Measurements from ENCODE around the gene TNS1. TPM values are rescaled to one million over a fixed set of nuclear protein-coding genes. Genes with fewer than 3 reads are reported as not detected.

The TNS1 gene
- total RNA-seq, 2 experiments from 2014 or later, result 0.92 to 0.97 TPM

DNA sequence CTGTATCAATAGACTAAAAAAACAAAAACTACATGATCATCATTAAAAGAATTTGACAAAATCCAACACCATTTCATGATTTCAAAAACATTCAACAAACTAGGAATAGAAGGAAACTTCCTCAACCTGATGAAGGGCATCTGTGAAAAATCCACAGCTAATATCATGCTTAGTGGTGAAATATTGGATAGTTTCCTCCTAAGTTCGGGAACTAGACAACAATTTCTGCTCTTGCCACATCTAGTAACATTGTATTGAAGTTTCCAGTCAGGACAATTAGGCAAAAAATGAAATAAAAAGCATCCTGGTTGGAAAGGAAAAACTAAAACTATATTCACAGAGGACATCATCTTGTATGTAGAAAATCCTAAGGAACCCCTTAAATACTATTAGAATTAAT lies 34.8 kb downstream of the TNS1 start:
- Mint-ChIP-seq H3K9me3 (peaks cover 3% of the 10 kb centered on the region), H3K4me1 (ENCODE audit: low read depth) (no peaks in the 10 kb centered on the region), H3K36me3 (no peaks in the 10 kb centered on the region), H3K4me3 (no peak overlapping the region), H3K27ac (no peak overlapping the region), H3K27me3 (peaks cover 15% of the 10 kb centered on the region)
- POLR2A ChIA-PET, result no interaction called here
- CTCF ChIA-PET, result no interaction called here
- intact Hi-C loops (cut with micrococcal nuclease), result no loop called here
- DNase-seq, result no peak

DNA sequence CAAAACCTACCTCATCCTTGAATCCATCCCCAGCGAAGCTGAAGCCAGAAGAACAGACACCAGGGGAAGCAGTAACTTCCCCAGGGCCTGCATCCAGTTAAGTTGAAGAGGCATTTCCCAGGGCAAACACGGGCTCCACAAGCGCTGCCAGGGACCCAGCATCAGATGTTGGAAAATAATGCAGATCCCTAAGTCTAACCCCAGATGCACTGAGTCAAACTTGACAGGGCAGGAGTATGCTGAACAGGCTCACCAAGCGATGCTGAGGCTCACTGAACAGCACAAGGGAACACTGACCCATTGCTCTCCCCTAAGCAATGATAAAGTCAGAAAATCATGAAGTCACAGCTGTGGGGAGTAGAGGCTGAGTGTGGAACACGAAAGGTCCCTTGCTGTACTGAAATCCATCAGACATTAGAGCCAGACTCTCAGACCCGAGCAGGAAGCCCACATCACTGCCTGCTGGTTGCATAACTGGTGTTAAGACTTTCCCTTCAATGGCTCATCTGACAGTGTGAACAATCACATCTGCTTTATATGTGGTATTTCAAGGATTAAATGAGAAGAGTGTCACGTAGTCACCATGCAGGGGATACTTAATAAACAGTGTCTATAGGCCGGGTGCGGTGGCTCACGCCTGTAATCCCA lies 36.2 kb downstream of the TNS1 start:
- intact Hi-C loops (cut with micrococcal nuclease), result no loop called here
- peaks cover 3% of the 10 kb centered on the region for H3K9me3 Mint-ChIP-seq
- no peak for DNase-seq
- no peak overlapping the region for H3K4me3 Mint-ChIP-seq
- H3K27ac Mint-ChIP-seq, result no peak overlapping the region
- no peaks in the 10 kb centered on the region for H3K4me1 Mint-ChIP-seq (ENCODE audit: low read depth)
- peaks cover 15% of the 10 kb centered on the region for H3K27me3 Mint-ChIP-seq
- POLR2A ChIA-PET, result no interaction called here
- CTCF ChIA-PET, result no interaction called here
- no peaks in the 10 kb centered on the region for H3K36me3 Mint-ChIP-seq

DNA sequence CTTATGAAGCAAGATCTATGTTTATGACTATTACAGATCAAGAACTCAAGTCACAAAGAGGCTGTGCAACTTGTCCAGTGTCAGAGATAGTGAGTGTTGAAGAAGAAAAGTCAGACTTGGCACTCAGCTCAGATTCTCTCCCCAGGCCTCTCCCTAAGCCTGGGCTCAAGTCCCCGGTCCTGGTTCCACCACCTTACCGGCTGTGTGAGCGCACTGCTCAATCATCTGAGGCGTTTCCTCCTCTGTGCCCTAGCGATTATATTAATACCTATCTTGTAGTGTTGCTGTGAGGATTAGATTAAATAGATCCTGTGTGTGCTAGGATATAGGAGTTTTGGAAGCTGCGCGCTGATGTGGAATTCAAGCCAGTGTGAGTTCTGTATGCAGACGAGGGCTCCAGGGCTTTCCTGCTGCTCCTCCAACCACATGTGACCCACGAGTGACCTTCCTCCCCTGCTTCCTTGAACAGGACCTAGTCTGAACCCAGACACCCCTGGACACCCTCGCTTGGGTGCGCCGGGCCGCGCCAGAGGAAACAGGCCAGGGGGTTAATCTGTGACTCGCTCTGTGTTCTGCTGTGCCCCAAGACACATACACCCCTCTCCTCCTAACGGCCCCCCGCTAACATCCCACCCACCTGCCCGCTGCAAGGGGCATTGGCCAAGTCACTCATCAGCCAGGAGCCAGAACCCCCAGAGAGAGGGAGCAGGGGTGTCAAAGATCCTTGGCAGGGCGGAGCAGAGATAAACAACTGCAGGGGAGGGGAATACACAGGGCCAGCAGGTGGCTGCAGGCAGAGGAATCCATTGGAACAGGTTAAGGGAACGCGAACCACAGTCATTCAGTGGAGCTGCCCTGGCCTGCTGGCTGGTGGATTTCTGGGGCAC lies 38.3 kb downstream of the TNS1 start:
- Mint-ChIP-seq H3K4me1 (ENCODE audit: low read depth) (no peaks in the 10 kb centered on the region), H3K9me3 (no peaks in the 10 kb centered on the region), H3K27ac (no peak overlapping the region), H3K36me3 (no peaks in the 10 kb centered on the region), H3K4me3 (no peak overlapping the region), H3K27me3 (peaks cover 9% of the 10 kb centered on the region)
- POLR2A ChIA-PET, result no interaction called here
- intact Hi-C loops (cut with micrococcal nuclease), result no loop called here
- DNase-seq, result no peak
- CTCF ChIA-PET, result interaction anchor here (0.6 to 1.2 kb wide), 2 partner anchors 23 to 167 kb away, joined by 3 to 4 read pairs; no protein-coding TSS in a partner anchor

DNA sequence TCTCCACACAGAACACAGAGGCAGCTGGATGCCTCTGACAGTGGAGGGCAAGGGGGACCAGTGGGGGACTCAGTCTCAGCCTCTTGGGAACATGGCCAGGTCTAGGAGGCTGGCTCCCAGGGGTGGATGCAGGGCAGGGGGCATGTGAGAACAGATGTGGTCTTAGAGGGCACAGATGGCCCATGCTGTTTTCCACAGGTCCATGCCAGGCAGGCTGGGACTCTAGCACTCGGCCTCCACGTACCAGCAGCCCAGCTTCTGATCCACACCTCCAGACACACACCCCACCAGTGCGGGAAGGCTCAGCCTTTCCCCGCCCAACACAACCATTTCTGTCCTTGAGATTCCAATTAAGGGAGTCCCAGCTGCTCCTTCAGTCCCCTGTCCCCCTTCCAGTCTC lies 42.4 kb downstream of the TNS1 start:
- ChIA-PET POLR2A (interaction anchor here (1.0 kb wide), 1 partner anchor 9 kb away, joined by 4 read pairs; no protein-coding TSS in a partner anchor), CTCF (interaction anchor here (1.6 kb wide), 1 partner anchor 171 kb away, joined by 4 read pairs; no protein-coding TSS in a partner anchor)
- intact Hi-C loops (cut with micrococcal nuclease), result no loop called here
- no peak for DNase-seq
- Mint-ChIP-seq H3K4me3 (no peak overlapping the region), H3K36me3 (no peaks in the 10 kb centered on the region), H3K4me1 (ENCODE audit: low read depth) (no peaks in the 10 kb centered on the region), H3K27me3 (peaks cover 9% of the 10 kb centered on the region), H3K9me3 (no peaks in the 10 kb centered on the region), H3K27ac (no peak overlapping the region)

DNA sequence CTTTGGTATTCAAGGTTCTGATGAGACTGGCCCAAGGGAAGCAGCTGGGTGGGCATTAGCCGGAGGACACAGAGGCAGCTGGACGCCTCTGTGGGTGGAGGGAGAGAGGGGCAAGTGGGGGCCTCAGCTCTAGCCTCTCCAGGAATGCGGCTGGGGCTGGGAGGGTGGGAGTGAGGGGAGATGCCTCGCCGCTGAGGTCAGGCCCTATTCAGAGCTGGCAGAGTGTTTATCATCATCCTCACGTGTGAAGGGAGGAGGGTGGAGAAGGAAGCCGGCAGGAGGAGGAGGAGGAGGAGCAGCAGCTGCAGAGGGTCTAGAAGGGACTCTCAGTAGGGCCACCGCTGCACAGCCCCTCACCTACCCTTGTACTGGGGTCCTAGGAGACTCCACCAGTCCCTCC lies 43.1 kb downstream of the TNS1 start:
- H3K9me3 Mint-ChIP-seq, result no peaks in the 10 kb centered on the region
- intact Hi-C loops (cut with micrococcal nuclease), result no loop called here
- no peaks in the 10 kb centered on the region for H3K4me1 Mint-ChIP-seq (ENCODE audit: low read depth)
- H3K27me3 Mint-ChIP-seq, result peaks cover 5% of the 10 kb centered on the region
- no peak overlapping the region for H3K4me3 Mint-ChIP-seq
- CTCF ChIA-PET, result no interaction called here
- POLR2A ChIA-PET, result interaction anchor here (1.0 kb wide), 1 partner anchor 9 kb away, joined by 4 read pairs; no protein-coding TSS in a partner anchor
- no peak overlapping the region for H3K27ac Mint-ChIP-seq
- DNase-seq, result no peak
- H3K36me3 Mint-ChIP-seq, result no peaks in the 10 kb centered on the region

DNA sequence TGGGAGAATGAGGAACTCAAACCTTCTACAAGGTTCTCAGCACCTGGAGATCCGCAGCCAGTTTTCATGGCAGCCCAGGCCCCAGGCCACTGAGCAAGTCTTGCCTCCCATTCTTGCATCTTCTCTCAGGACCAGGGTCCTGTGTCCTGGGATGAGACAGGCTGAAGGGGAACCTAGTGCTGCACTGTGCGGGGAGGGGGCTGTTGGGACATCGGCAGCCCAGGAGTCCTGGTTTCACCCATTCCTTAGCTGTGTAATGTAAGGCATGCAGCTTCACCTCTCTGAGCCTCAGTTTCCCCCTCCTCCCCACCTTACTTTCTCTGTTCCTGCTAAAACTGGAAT lies 43.9 kb downstream of the TNS1 start:
- H3K36me3 Mint-ChIP-seq, result no peaks in the 10 kb centered on the region
- intact Hi-C loops (cut with micrococcal nuclease), result no loop called here
- H3K4me3 Mint-ChIP-seq, result no peak overlapping the region
- ChIA-PET CTCF (no interaction called here), POLR2A (no interaction called here)
- no peak for DNase-seq
- H3K27me3 Mint-ChIP-seq, result peaks cover 8% of the 10 kb centered on the region
- no peaks in the 10 kb centered on the region for H3K9me3 Mint-ChIP-seq
- no peaks in the 10 kb centered on the region for H3K4me1 Mint-ChIP-seq (ENCODE audit: low read depth)
- H3K27ac Mint-ChIP-seq, result no peak overlapping the region

DNA sequence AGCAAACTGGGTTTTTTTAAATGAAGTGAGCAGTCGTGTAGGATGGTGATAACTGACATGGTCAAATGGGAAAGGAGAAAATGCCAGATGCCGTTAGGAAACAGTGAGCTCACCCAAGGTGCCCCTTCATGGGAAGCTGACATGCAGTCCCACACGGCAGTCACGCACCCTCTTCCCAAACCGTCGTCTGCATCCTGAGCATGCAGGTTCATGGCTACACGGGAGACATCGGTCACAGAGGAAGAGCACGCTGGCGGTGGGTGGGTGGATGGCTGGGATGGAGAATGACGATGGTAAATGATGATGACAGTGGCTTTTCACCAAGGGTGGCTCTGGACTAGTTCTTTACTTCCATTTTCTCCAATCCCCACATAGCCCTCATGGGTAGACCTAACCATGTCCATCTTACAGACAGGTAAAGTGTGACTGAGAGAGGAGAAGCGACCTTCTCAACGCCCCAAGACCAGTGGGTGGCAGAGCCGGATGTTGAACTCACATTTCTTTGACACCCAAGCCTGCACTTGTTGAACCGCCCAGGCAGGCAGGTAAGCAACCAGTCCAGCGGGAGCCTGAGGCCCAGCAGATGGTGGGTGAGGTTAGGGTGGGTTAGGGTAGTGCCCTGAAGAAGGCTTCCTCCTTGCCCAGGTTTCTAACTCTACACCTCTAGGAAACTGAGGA lies 44.5 kb downstream of the TNS1 start:
- no peaks in the 10 kb centered on the region for H3K9me3 Mint-ChIP-seq
- H3K27ac Mint-ChIP-seq, result no peak overlapping the region
- ChIA-PET CTCF (no interaction called here), POLR2A (no interaction called here)
- no peak for DNase-seq
- intact Hi-C loops (cut with micrococcal nuclease), result no loop called here
- no peak overlapping the region for H3K4me3 Mint-ChIP-seq
- H3K27me3 Mint-ChIP-seq, result peaks cover 8% of the 10 kb centered on the region
- H3K36me3 Mint-ChIP-seq, result no peaks in the 10 kb centered on the region
- H3K4me1 Mint-ChIP-seq (ENCODE audit: low read depth), result no peaks in the 10 kb centered on the region

DNA sequence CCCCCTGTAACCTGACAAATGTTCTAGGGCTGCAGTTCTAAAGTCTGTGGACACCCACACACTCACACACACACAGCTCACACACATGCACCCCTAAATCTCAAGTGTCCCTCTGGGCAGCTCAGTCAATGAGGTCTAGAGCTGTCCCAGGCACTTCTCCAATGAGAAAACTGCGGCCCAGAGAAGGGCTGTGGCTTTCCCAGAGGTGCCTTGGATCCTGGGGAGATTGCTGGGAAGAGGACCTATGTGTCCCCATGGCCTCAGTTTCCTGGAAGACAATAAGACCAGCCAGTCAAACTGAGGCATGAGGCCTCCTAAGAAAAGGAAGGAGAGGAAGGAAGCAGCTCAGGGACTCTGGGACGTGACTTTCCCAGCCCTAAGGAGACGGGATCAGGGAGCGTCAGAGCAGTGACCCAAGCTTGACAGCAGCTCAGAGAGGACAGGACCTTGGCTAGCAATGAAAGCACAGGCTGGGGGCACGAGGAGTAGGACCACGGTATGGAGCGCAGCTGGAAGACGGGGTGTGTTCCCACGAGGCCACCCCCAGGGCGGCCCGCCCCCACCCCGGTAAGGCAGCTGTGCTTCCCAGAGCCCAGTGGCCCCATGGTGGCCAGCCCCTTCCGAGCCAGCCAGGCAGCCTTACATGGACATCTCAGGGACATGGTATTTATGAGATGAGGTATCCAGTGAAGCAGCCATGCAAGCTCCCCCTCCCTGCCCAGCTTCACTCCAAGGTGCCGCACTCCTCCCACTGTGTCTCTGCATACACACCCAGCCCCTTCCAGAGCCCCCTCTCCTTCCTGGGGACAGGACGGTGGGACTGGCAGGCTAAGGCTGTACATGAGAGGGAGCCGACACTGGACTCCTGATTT lies 46.0 kb downstream of the TNS1 start:
- Mint-ChIP-seq H3K4me3 (no peak overlapping the region), H3K27me3 (peaks cover 8% of the 10 kb centered on the region), H3K36me3 (no peaks in the 10 kb centered on the region), H3K4me1 (ENCODE audit: low read depth) (no peaks in the 10 kb centered on the region), H3K9me3 (no peaks in the 10 kb centered on the region), H3K27ac (no peak overlapping the region)
- no peak for DNase-seq
- POLR2A ChIA-PET, result no interaction called here
- intact Hi-C loops (cut with micrococcal nuclease), result no loop called here
- CTCF ChIA-PET, result no interaction called here

DNA sequence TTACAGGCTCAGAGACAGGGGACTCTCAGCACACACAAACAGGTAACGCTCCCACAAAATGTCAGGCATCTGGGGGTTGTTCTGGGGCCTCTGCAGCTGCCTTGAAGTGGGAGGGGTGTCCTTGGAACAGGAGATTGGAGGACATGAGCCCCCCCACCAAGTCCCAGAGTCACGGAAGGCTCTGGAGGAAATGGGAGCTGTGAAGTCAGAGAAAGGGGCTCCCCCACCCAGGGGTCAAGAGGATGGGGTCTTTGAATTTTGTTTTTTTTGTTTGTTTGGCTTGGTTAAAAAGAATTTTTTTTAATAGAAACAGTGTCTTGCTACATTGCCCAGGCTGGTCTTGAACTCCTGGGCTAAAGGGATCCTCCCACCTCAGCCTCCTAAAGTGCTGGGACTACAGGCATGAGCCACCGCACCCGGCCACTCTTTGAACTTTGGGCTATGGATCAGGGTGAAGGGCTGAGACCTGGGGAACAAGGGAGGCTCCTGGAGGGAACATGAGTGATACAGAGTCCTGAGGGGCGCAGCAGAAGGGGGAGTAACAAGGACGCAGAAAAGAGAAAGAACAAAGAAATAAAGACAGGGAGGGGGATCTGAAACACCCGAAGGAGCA lies 46.8 kb downstream of the TNS1 start:
- Mint-ChIP-seq H3K4me3 (no peak overlapping the region), H3K27ac (no peak overlapping the region), H3K4me1 (ENCODE audit: low read depth) (no peaks in the 10 kb centered on the region), H3K27me3 (peaks cover 8% of the 10 kb centered on the region), H3K9me3 (no peaks in the 10 kb centered on the region), H3K36me3 (no peaks in the 10 kb centered on the region)
- DNase-seq, result no peak
- ChIA-PET CTCF (no interaction called here), POLR2A (no interaction called here)
- intact Hi-C loops (cut with micrococcal nuclease), result no loop called here

DNA sequence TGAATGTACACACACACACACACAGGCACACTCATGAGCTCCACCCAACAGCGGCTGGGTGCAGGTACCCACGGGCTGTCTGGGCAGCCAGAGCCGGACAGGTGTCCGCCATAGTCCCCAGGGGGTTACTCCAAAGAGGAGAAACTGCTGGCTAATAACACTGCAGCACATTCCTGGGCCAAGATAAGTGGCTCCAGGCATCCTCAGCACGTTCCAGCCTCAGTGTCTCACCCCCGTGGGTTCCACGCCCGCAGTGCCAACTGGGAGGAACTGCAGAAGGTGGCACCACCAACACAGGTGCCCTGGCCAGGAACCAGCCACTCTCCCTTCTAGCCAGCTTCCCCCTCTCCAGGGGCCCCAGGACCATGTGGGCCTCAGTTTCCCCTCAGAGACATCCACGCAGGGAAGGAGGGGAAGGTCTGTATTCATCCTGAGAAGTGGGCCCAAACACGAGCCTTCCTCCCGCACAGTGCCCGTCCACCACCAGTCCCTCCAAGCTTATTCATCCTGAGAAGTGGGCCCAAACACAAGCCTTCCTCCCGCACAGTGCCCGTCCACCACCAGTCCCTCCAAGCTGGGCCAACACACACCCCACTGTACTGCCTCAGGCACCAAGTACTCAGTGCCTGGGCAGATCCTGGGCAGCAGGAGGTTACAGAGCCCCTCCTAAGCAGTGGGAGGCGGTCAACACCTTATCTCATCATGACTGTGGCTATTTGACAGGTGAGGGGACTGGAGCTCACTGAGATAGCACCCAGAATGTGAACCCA lies 47.6 kb downstream of the TNS1 start:
- Mint-ChIP-seq H3K4me3 (no peak overlapping the region), H3K27me3 (peaks cover 8% of the 10 kb centered on the region), H3K4me1 (ENCODE audit: low read depth) (no peaks in the 10 kb centered on the region), H3K27ac (no peak overlapping the region), H3K36me3 (no peaks in the 10 kb centered on the region), H3K9me3 (no peaks in the 10 kb centered on the region)
- ChIA-PET CTCF (interaction anchor here (0.8 kb wide), 1 partner anchor 170 kb away, joined by 3 read pairs; no protein-coding TSS in a partner anchor), POLR2A (no interaction called here)
- DNase-seq, result no peak
- intact Hi-C loops (cut with micrococcal nuclease), result no loop called here

DNA sequence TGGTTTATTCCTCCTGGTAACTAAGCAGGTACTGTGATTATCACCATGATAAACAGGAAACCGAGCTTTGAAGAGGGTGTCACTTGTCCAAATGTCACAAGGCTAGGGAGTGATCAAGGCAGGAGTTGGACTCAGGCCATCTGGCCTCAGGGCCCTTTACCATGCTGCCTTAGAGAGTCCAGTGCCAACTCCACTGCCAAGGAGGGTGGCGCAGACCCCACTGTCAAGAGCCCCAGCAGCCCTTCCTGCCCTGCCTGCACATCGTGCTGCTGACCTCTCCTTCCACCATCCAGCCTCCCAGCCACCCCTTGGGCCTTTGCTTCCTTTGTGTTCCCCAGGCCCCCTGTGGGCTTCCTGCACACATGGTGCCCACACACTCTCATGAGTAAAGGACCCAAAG lies 48.3 kb downstream of the TNS1 start:
- ChIA-PET CTCF (interaction anchor here (0.8 kb wide), 1 partner anchor 169 kb away, joined by 3 read pairs; no protein-coding TSS in a partner anchor), POLR2A (no interaction called here)
- H3K4me1 Mint-ChIP-seq (ENCODE audit: low read depth), result no peaks in the 10 kb centered on the region
- H3K36me3 Mint-ChIP-seq, result no peaks in the 10 kb centered on the region
- peaks cover 8% of the 10 kb centered on the region for H3K27me3 Mint-ChIP-seq
- DNase-seq, result no peak
- H3K9me3 Mint-ChIP-seq, result no peaks in the 10 kb centered on the region
- intact Hi-C loops (cut with micrococcal nuclease), result no loop called here
- H3K4me3 Mint-ChIP-seq, result no peak overlapping the region
- no peak overlapping the region for H3K27ac Mint-ChIP-seq
